ENCODE results near the gene RING1. TPM values are rescaled to one million over a fixed set of nuclear protein-coding genes. Genes with fewer than 3 reads are reported as not detected.
A peak's percentile ranks its signal among the peaks of the same experiment; 100 is the strongest.

RING1 gene
- total and polyA plus RNA-seq, 3 donors from 2014 or later = 36.2 to 60.2 (median 38.0) TPM

DNA sequence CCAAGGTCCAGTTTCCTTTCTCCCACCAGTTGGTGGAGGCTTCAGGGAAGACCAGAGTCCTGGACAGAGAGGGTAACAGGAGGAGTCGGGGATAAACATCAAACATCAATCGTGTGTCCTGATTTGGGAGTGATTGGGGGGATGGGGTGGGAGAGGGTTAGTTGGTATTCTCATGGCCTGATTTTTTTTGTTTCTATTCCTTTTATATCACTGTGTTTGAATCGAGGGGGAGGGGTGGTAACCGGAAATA lies 4.2 kb upstream of the RING1 start:
- intact Hi-C loops (cut with DNase I; ENCODE audit: low total_unique reads) = loop anchor here (10.0 kb wide), 1 partner anchor 111 kb away; the partner anchor contains the start of genes TAPBP and ZBTB22
- Histone ChIP-seq H3K36me3 (ENCODE audit: low read depth, missing control alignments) (no peaks in the 10 kb centered on the region), H3K4me1 (peaks cover 44% of the 10 kb centered on the region), H3K9me3 (no peaks in the 10 kb centered on the region), H3K27me3 (no peaks in the 10 kb centered on the region), H3K27ac (no peak overlapping the region), H3K4me3 (peak overlapping the region in 1 of 2 donors; percentile 79)
- no peak for DNase-seq
- no peak for TF ChIP-seq POLR2A (IDR thresholded peaks at IDR 0.05)
- WGBS, 2 donors = 8 to 9% methylated on average over 4 of the region's 4 CpGs

DNA sequence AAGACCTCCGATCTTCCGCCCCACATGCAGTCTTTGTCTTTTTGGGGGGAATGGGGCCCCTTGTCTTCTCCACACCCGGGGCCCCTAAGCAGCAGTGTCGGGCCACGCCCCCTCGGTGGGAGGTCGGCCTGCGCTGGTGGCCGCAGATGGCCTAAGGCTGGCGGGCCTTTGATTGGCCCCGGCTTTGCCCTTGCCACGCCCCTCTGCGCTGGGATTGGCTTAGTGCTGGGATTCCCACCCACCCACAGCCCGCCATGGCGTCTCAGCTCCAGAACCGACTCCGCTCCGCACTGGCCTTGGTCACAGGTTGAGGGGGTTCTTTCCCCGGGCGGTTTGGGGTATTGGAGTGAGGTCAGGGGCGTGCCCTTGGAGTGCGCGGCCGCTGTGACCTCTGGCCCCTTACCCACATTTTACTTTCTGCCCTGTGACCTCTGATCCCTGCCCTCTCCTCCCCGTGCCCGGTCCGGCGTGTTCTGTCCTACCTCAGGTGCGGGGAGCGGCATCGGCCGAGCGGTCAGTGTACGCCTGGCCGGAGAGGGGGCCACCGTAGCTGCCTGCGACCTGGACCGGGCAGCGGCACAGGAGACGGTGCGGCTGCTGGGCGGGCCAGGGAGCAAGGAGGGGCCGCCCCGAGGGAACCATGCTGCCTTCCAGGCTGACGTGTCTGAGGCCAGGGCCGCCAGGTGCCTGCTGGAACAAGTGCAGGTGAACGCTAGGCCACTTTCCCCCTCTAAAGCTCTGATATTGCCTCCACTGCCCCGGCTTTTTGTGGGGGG lies 3.7 kb upstream of the RING1 start, which contains the start of gene HSD17B8:
Gene HSD17B8, plus strand, starts transcription at position 241 of the 776 bp plus-strand sequence. Its CDS starts 14 bp downstream, at position 255.
- intact Hi-C loops (cut with DNase I; ENCODE audit: low total_unique reads) = loop anchor here (10.0 kb wide), 1 partner anchor 110 kb away; the partner anchor contains the start of genes TAPBP and ZBTB22
- TF ChIP-seq, protein P1, sequence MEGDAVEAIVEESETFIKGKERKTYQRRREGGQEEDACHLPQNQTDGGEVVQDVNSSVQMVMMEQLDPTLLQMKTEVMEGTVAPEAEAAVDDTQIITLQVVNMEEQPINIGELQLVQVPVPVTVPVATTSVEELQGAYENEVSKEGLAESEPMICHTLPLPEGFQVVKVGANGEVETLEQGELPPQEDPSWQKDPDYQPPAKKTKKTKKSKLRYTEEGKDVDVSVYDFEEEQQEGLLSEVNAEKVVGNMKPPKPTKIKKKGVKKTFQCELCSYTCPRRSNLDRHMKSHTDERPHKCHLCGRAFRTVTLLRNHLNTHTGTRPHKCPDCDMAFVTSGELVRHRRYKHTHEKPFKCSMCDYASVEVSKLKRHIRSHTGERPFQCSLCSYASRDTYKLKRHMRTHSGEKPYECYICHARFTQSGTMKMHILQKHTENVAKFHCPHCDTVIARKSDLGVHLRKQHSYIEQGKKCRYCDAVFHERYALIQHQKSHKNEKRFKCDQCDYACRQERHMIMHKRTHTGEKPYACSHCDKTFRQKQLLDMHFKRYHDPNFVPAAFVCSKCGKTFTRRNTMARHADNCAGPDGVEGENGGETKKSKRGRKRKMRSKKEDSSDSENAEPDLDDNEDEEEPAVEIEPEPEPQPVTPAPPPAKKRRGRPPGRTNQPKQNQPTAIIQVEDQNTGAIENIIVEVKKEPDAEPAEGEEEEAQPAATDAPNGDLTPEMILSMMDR (IDR thresholded peaks at IDR 0.05) = no peak
- no peak for TF ChIP-seq POLR2A (IDR thresholded peaks at IDR 0.05)
- Histone ChIP-seq H3K4me3 (peak within 1 kb of the TSS; percentile 58 to 79), H3K9me3 (no peaks in the 10 kb centered on the region), H3K36me3 (ENCODE audit: low read depth, missing control alignments) (no peaks in the 10 kb centered on the region), H3K4me1 (peaks cover 39% of the 10 kb centered on the region), H3K27me3 (no peaks in the 10 kb centered on the region), H3K27ac (peak within 1 kb of the TSS; percentile 66 to 68)
- 1 to 2% methylated on average over 7 to 44 of the region's 48 CpGs for WGBS, 2 donors
- DNase-seq = peak; percentile 98

DNA sequence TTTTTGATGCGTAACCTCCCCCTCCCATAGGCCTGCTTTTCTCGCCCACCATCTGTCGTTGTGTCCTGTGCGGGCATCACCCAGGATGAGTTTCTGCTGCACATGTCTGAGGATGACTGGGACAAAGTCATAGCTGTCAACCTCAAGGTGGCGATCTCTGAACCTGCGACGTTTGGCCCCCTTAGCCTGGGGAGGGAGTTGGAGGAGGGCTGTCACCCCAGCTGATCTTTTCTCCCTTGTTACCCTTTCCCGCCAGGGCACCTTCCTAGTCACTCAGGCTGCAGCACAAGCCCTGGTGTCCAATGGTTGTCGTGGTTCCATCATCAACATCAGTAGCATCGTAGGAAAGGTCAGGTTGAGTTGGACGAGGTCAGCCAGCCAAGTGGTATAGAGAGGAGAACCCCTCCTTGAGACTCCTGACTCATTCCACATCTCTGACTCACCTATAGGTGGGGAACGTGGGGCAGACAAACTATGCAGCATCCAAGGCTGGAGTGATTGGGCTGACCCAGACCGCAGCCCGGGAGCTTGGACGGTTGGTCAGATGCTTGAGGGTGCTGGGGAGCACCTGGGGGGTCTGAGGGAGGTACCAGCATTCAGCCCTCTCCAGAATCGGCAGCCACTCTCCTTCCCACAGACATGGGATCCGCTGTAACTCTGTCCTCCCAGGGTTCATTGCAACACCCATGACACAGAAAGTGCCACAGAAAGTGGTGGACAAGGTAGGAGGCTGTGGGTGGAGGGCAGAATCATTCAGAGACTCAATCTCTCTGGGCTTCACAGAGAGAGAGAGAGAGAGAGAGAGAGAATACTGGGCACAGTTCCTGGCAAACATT lies 2.9 kb upstream of the RING1 start:
- Histone ChIP-seq H3K36me3 (ENCODE audit: low read depth, missing control alignments) (no peaks in the 10 kb centered on the region), H3K9me3 (no peaks in the 10 kb centered on the region), H3K27ac (peak overlapping the region; percentile 66 to 68), H3K4me3 (peak overlapping the region; percentile 58 to 79), H3K27me3 (no peaks in the 10 kb centered on the region), H3K4me1 (peaks cover 39% of the 10 kb centered on the region)
- 52 to 58% methylated on average over 17 of the region's 17 CpGs for WGBS, 2 donors
- no peak for DNase-seq
- intact Hi-C loops (cut with DNase I; ENCODE audit: low total_unique reads) = loop anchor here (10.0 kb wide), 1 partner anchor 109 kb away; the partner anchor contains the start of genes TAPBP and ZBTB22
- no peak for TF ChIP-seq POLR2A (IDR thresholded peaks at IDR 0.05)
- TF ChIP-seq, protein P1 (IDR thresholded peaks at IDR 0.05) = no peak

DNA sequence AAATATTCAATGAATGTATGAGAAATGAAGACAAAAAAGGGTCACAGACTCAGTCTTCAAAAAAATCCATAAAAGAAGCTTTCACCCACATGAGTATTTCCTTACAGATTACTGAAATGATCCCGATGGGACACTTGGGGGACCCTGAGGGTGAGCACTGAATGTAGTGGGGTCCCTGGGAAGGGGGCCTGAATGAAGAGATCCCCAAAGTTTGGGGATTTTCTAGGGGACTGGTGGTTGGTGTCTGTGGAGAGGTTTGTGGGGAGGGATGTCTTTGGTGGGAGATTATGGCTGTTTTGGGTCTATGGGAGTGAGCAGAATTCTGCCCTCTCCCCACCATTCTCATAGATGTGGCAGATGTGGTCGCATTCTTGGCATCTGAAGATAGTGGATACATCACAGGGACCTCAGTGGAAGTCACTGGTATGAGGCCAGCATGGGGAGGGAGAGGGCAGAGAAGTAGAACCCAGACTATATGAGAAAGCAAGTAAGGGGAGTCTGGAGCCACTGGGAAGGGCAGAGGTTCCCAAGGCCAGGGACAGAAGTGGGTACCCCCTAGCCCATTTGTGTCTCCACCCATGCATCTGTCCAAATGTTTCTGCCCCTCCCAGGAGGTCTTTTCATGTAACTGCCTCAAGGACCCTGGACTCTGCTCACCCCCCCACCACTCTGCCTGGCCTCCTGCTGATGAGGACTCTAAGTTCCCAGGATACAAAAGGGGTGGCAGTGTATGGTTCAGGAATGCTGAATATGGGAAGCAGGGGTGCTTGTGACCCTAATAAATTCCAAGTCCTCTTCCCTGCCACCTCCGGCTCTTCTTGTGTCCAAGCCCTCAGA lies 2.1 kb upstream of the RING1 start:
- DNase-seq = no peak
- TF ChIP-seq, protein P1 (IDR thresholded peaks at IDR 0.05) = no peak
- no peak for TF ChIP-seq POLR2A (IDR thresholded peaks at IDR 0.05)
- no peaks in the 10 kb centered on the region for H3K9me3 ChIP-seq
- peaks cover 37% of the 10 kb centered on the region for H3K4me1 ChIP-seq
- H3K27ac ChIP-seq = no peak overlapping the region
- H3K36me3 ChIP-seq (ENCODE audit: low read depth, missing control alignments) = no peaks in the 10 kb centered on the region
- WGBS, 2 donors = 83 to 85% methylated on average over 3 of the region's 3 CpGs
- H3K27me3 ChIP-seq = no peaks in the 10 kb centered on the region
- intact Hi-C loops (cut with DNase I; ENCODE audit: low total_unique reads) = loop anchor here (10.0 kb wide), 1 partner anchor 109 kb away; the partner anchor contains the start of genes TAPBP and ZBTB22
- no peak overlapping the region for H3K4me3 ChIP-seq

Data from testis (tissue), 3 donors.